GM12872 (cell line): ENCODE data around the gene YBEY.

Source experiments
- TF ChIP-seq, protein P1 (sequence below): IDR thresholded peaks from 3 replicates; pipeline ENCODE4 v1.5.1; 2011; ENCODE audit warnings: low read depth, mild to moderate bottlenecking, low read length, moderate library complexity; ENCODE audit not compliant: insufficient read depth

The YBEY gene

GRCh38 chr21:46246345-46246744, 39.8 kb upstream of the YBEY start:
- TF ChIP-seq, protein P1, sequence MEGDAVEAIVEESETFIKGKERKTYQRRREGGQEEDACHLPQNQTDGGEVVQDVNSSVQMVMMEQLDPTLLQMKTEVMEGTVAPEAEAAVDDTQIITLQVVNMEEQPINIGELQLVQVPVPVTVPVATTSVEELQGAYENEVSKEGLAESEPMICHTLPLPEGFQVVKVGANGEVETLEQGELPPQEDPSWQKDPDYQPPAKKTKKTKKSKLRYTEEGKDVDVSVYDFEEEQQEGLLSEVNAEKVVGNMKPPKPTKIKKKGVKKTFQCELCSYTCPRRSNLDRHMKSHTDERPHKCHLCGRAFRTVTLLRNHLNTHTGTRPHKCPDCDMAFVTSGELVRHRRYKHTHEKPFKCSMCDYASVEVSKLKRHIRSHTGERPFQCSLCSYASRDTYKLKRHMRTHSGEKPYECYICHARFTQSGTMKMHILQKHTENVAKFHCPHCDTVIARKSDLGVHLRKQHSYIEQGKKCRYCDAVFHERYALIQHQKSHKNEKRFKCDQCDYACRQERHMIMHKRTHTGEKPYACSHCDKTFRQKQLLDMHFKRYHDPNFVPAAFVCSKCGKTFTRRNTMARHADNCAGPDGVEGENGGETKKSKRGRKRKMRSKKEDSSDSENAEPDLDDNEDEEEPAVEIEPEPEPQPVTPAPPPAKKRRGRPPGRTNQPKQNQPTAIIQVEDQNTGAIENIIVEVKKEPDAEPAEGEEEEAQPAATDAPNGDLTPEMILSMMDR: no peak

GRCh38 chr21:46247699-46248421, 38.3 kb upstream of the YBEY start:
- TF ChIP-seq, protein P1: no peak

DNA sequence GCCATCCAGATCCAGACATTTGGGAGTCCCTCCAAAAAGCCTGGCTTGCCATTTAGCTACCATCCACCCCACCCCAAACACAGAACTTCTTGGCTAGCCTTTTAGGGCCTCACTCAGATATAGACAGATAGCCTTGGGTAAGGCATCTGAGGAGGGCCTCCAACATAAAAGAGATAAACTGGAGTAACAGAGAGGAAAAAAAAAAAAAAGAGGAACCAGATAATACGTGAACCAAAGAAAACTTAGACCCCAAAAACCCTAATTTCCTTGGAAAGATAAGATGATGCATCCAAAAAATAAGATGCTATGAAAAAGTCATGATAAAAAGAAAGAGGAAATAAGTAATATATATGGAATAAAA, 37.7 kb upstream of the YBEY start:
- TF ChIP-seq, protein P1: no peak

- TF ChIP-seq, protein P1: no peak
These were observed 37.3 kb upstream of the YBEY start for GRCh38 chr21:46248827-46249226.

DNA sequence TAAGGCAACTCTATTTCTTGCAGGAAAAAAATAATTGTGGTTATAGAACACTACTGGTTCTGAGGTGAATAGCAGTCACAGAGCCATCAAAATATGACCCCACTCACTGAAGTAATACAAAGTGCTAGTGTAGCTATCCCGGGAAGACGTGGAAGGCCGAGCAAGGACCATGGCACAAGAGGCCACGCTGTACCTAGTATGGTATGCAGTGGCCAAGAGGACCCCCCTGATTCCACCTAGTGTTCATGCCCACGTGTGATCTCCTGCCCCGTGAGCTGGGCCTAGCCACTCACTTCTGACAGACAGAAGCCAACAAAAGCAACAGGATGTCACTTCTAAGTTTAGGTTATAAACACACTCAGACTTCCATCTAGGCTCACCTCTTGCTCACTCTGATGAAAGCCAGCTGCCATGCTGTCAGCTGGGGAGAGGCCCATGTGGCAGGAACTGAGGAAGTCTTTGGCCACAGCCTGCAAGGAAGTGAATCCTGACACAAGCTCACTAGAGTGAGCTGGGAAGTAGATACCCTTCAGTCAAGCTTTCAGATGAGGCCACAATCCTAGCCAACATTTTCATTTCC, 35.9 kb upstream of the YBEY start:
- TF ChIP-seq, protein P1: no peak

GRCh38 chr21:46252840-46253239, 33.3 kb upstream of the YBEY start:
- TF ChIP-seq, protein P1: no peak

DNA sequence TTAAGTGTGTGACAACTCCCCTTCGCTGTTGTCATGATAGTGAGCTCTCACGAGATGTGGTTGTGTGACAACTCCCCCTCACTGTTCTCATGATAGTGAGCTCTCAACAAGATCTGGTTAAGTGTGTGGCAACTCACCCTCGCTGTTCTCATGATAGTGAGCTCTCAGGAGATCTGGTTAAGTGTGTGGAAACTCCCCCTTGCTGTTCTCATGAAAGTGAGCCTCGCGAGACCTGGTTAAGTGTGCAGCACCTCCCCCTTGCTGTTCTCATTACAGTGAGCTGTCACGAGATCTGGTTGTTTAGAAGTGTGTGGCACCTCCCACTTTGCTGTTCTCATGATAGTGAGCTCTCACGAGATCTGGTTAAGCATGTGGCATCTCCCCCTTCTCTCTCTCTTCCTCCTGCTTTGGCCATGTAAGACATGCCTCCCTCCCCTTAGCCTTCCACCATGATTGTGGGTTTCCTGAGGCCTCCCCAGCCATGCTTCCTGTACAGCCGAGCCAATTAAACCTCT, 32.5 kb upstream of the YBEY start:
- TF ChIP-seq, protein P1: no peak
